GM18511 (cell line): ENCODE data around the gene PDE10A.

Experiments used
- ATAC-seq: cut with Tn5 transposase; IDR thresholded peaks from one replicate; pipeline ENCODE4 v1.9.1; 2021; ENCODE audit warnings: mild to moderate bottlenecking, moderate library complexity; ENCODE audit not compliant: unreplicated experiment

The PDE10A gene

DNA sequence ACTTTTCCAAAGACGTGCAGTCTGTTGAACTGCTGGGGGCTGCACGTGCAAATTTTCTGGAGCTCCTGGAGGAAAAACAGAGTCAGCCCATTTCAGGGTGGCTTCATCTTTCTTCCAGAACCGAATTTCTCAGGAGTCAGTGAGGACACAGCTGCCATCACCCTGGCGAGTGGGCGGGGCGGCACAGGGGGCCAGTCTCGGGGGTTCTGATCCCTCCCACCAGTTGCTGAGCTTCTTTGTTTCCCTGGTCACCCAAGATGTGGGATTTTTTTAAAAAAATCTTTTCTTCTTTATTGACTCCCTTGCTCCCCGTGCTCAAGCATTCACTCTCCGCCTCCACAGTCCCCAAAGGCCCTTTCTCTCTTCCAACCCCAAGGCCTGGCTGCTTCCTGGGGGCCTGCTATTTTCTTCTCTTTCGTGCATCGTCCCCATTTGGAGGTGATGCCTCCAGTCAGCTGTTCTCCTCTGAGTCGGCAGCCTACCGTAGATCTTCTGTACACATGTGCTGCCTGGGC, 362.6 kb downstream of the PDE10A start:
- no peak for ATAC-seq

DNA sequence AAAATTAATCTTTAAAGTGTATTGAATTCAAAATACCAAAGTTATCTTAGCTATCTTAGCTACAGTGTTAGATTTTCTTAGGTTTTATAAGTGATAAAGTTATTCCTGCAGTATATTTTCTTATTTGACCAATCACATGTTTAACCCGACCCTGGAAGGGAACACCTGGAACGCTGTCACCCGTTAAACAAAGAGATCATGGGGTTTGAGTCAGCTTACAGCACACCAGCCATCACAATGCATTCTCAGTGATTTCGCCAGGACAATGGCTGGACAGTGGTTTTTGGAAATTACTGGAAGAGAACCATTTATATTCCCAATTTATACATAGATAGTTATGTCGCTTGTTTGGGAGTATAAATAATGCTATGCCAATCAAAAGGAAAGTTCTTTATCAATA, 364.2 kb downstream of the PDE10A start:
- ATAC-seq, result no peak

DNA sequence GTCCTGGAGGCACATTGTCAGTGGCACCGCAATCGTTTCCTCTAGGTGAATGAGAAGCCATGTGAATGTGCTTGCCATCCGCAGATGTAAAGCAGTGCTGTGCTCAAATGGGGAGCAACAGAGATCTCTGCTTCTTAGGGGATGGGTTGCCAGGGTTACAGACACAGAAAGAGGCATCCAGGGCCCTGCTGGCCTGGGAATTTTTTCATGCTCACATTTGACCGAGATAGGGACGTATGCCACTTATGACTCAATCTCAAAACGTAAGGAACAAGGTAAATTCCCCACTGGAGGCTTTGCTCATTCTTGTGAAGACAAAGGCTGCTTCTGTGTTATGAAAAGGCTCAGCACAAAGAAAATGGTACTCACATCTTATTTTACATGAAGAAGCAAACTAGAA, 364.6 kb downstream of the PDE10A start:
- no peak for ATAC-seq

DNA sequence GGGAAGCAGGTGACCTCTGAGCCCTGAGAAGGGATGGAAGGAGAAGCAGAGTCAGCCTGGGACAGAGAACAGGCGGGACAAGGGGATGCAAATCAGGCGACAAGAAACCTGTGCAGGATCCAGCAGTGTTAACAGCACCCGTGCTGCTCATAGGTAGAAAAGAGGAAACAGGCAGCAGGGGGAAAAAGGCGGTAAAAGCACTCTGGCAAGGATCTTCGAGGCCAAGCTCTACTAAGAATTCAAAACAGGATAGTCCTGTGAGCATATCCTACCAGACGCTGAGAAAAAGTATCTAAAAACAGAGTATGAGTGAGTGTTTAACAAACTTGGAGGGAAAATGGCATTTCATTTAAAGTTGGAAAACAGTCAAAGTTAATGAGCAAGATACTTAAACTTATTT, 370.4 kb downstream of the PDE10A start:
- no peak for ATAC-seq
